Measurements from ENCODE around the gene PIP5KL1.

GRCh38 chr9:127873886-127874285 lies 56.7 kb downstream of the PIP5KL1 start:
- TF ChIP-seq EZH2 (IDR thresholded peaks at IDR 0.05; ENCODE audit: borderline replicate concordance, insufficient read depth, low read length, poor library complexity, severe bottlenecking) (no peak), REST (IDR thresholded peaks at IDR 0.05; ENCODE audit: borderline replicate concordance) (no peak), TAF1 (IDR thresholded peaks at IDR 0.05; ENCODE audit: low read depth) (no peak), POLR2AphosphoS5 (IDR thresholded peaks at IDR 0.05) (no peak), EP300 (conservative IDR thresholded peaks at IDR 0.05; ENCODE audit: poor library complexity, severe bottlenecking) (no peak), SMC3 (conservative IDR thresholded peaks at IDR 0.05; ENCODE audit: poor library complexity) (no peak), MXI1 (conservative IDR thresholded peaks at IDR 0.05; ENCODE audit: poor library complexity, severe bottlenecking) (no peak), RAD21 (conservative IDR thresholded peaks at IDR 0.05) (no peak)
- TF ChIP-seq, protein P1, sequence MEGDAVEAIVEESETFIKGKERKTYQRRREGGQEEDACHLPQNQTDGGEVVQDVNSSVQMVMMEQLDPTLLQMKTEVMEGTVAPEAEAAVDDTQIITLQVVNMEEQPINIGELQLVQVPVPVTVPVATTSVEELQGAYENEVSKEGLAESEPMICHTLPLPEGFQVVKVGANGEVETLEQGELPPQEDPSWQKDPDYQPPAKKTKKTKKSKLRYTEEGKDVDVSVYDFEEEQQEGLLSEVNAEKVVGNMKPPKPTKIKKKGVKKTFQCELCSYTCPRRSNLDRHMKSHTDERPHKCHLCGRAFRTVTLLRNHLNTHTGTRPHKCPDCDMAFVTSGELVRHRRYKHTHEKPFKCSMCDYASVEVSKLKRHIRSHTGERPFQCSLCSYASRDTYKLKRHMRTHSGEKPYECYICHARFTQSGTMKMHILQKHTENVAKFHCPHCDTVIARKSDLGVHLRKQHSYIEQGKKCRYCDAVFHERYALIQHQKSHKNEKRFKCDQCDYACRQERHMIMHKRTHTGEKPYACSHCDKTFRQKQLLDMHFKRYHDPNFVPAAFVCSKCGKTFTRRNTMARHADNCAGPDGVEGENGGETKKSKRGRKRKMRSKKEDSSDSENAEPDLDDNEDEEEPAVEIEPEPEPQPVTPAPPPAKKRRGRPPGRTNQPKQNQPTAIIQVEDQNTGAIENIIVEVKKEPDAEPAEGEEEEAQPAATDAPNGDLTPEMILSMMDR (IDR thresholded peaks at IDR 0.05; ENCODE audit: poor library complexity, severe bottlenecking): no peak

Data from neural cell (in vitro differentiated cells).